ENCODE measurements around the gene MISP. TPM values are rescaled to one million over a fixed set of nuclear protein-coding genes. Genes with fewer than 3 reads are reported as not detected.

Gene MISP
- total RNA-seq, 2 donors from 2014 or later = 285 to 320 TPM

DNA sequence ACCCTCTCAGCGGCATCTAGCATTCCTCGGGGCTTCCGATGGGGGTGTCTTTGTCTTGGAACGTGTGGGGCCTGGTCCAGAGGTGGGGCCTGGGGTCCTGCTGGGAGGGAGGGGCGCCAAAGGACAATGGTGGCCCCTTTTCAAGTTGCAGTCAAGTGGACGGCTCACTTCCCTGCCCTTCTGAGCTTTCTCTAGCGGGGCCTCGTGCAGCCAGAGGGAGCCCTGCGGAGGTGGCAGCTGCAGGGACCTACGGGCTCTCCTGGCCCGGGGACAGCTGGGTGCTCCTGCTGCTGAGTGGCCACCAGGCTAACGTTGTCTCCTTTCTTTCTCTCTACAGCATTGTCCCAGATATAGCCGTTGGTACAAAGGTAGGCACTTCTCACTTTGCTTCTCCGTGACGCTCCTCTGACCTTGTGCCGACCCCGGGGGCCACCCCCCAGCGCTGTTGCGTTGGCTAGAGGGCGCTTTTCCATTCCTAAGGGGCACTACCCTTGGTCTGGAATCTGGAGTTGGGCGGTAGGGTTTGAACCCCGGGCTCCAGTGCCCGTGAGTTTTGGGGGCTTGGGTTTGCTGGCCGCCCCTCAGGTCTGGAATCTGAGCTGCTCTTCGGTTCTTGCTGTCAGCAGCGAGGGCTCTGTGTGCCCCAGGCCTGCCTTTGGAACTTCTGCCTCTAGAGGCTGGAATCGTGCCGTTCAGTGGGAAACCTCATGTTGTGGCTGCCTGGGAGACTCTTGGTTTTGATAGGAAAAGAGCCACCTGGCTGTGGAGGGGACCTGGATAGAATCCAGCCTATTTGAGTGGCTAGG lies 48.4 kb downstream of the MISP start:
- Histone ChIP-seq H3K4me1 (peaks cover 28% of the 10 kb centered on the region), H3K36me3 (peaks cover 10% of the 10 kb centered on the region), H3K27ac (peak overlapping the region; percentile 86), H3K27me3 (no peaks in the 10 kb centered on the region), H3K9me3 (no peaks in the 10 kb centered on the region), H3K4me3 (peak overlapping the region; percentile 79), H3K9ac (ENCODE audit: low read depth in 2 of 2, low read length in 2 of 2) (peak overlapping the region; percentile 92 to 97)
- DNase-seq = no peak
- intact Hi-C loops (cut with DNase I) = no loop called here
- TF ChIP-seq, protein P1, sequence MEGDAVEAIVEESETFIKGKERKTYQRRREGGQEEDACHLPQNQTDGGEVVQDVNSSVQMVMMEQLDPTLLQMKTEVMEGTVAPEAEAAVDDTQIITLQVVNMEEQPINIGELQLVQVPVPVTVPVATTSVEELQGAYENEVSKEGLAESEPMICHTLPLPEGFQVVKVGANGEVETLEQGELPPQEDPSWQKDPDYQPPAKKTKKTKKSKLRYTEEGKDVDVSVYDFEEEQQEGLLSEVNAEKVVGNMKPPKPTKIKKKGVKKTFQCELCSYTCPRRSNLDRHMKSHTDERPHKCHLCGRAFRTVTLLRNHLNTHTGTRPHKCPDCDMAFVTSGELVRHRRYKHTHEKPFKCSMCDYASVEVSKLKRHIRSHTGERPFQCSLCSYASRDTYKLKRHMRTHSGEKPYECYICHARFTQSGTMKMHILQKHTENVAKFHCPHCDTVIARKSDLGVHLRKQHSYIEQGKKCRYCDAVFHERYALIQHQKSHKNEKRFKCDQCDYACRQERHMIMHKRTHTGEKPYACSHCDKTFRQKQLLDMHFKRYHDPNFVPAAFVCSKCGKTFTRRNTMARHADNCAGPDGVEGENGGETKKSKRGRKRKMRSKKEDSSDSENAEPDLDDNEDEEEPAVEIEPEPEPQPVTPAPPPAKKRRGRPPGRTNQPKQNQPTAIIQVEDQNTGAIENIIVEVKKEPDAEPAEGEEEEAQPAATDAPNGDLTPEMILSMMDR (IDR thresholded peaks at IDR 0.05) = no peak

DNA sequence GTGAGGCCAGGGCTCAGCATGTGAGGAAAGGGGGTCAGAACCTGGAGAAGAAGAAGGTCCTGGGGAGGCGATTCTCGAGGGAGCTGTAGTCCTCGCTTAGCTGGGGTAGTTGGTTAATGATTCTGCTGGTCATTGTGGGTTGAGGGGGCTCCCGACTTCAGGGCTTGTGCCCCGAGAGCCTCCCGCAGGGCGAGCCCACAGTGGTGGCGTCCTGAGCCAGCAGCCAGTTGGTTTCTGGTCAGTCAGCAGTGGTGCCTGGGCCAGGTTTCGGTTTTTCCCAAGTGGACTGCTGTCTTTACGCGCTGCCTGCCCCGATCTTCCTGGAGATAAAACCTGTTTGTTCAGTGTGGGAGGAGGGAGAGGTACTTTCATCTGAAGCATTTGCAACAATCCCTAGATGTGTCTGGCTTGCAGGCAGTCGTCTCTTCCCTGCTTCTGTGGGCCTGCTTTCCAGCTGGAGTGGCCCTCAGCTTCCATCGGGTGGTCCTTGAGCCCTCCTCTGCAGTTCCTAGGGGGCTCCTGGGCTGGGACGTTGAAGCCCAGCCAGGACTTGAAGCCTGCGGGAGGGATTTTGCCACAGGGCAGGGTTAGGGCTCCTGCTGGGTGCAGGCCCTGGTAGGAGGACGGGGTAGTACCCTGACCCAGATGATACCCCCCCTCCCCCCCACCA lies 49.6 kb downstream of the MISP start:
- TF ChIP-seq, protein P1 (IDR thresholded peaks at IDR 0.05) = no peak
- peaks cover 28% of the 10 kb centered on the region for H3K4me1 ChIP-seq

DNA sequence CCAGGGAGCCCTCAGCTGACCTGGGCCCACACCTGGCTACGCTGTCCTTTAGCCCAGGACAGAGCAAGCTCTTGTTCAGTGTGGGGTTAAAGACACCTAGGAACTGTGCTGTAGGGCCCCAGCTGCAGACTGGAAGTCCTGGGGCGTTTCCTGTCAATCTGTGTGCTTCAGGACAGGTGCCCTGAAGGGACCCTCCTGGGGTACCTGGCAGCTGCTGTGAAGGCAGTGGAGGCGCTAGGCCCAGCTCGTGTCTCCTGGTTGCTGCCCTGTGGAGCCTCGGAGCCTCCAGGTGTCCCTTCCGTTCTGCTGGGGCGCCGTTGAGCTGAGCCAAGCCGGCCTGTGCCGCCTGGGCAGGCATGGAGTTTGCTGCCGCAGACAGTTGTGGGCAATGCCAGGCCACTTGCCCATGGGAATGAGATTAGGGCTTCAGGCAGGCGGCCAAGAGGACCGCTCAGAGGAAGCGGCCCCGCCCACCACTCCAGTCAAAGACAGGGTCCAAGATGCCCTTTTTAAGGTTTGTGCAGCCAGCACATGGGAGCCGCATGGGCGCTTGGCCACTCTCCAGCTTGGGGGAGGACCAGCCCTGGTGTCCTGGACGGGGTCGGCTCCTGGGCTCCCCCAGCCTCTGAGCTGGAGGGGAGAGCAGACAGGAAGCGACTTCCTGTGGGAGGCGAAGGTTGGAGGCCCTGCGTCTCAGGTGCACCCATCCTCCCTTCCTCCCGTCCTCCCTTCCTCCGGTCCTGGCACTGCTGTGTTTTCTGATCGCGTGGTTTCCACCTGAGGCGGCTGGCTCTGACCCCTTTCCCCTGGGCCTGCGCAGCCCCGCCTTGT lies 50.3 kb downstream of the MISP start:
- peak overlapping the region; percentile 86 for H3K27ac ChIP-seq
- peak overlapping the region; percentile 58 to 76 for H3K9ac ChIP-seq (ENCODE audit: low read depth in 2 of 2, low read length in 2 of 2)

More for the DNA sequence above, 49.6 kb downstream of the MISP start:
- H3K36me3 ChIP-seq = peaks cover 22% of the 10 kb centered on the region
- DNase-seq = peak; percentile 65
- H3K27ac ChIP-seq = peak overlapping the region; percentile 86
- intact Hi-C loops (cut with DNase I) = no loop called here
- peak overlapping the region; percentile 16 for H3K4me3 ChIP-seq
- no peaks in the 10 kb centered on the region for H3K27me3 ChIP-seq
- H3K9ac ChIP-seq (ENCODE audit: low read depth in 2 of 2, low read length in 2 of 2) = peak overlapping the region; percentile 58 to 76
- no peaks in the 10 kb centered on the region for H3K9me3 ChIP-seq

DNA sequence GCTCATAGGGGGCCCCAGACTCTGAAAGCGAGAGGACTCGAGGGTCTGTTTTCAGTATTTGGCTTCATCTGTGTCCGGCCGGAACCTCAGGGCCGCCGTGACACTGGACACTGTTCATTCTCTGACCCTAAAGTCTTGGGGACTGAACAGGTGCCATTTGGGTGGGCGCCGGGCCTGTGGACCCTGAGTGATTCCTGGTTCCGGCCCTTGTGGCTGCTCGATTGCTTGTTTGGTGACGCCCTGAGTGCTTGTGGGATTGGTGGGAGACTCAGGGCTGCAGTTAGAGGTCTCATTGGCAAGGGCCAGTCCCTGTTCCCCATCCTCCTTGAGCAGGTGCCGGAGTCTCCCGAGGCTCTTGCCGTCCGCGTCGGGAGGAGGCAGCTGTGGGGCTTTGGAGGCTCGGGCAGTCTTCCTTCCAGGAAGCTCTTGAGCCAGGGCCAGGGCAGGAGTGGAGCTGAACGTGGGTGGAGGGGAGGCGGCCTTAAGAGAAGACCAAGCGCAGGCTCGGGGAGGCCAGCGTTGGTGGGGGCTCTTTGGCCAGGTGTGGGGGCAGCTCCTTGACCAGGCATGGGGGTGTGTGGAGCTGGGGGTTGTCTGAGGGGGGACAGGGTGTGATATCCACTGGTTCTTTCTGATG lies 51.1 kb downstream of the MISP start:
- Histone ChIP-seq H3K27me3 (no peaks in the 10 kb centered on the region), H3K4me1 (peaks cover 28% of the 10 kb centered on the region), H3K9me3 (no peaks in the 10 kb centered on the region), H3K36me3 (peaks cover 37% of the 10 kb centered on the region), H3K4me3 (no peak overlapping the region), H3K27ac (no peak overlapping the region), H3K9ac (ENCODE audit: low read depth in 2 of 2, low read length in 2 of 2) (peak overlapping the region; percentile 58 to 76)
- TF ChIP-seq, protein P1 (IDR thresholded peaks at IDR 0.05) = no peak
- DNase-seq = no peak
- intact Hi-C loops (cut with DNase I) = no loop called here

More for the DNA sequence above, 50.3 kb downstream of the MISP start:
- TF ChIP-seq, protein P1 (IDR thresholded peaks at IDR 0.05) = no peak
- peak; percentile 55 for DNase-seq
- Histone ChIP-seq H3K27me3 (no peaks in the 10 kb centered on the region), H3K4me1 (peaks cover 28% of the 10 kb centered on the region), H3K9me3 (no peaks in the 10 kb centered on the region), H3K36me3 (peaks cover 30% of the 10 kb centered on the region), H3K4me3 (peak overlapping the region; percentile 16)
- intact Hi-C loops (cut with DNase I) = no loop called here
